UCSD-AML1 (cell line): ENCODE results near the gene GSTM3.

Experiments used
- DNase-seq: peaks from one replicate; lab custom pipeline; 2025; ENCODE audit not compliant: unreplicated experiment; lab: John Stamatoyannopoulos, UW

The GSTM3 gene

DNA sequence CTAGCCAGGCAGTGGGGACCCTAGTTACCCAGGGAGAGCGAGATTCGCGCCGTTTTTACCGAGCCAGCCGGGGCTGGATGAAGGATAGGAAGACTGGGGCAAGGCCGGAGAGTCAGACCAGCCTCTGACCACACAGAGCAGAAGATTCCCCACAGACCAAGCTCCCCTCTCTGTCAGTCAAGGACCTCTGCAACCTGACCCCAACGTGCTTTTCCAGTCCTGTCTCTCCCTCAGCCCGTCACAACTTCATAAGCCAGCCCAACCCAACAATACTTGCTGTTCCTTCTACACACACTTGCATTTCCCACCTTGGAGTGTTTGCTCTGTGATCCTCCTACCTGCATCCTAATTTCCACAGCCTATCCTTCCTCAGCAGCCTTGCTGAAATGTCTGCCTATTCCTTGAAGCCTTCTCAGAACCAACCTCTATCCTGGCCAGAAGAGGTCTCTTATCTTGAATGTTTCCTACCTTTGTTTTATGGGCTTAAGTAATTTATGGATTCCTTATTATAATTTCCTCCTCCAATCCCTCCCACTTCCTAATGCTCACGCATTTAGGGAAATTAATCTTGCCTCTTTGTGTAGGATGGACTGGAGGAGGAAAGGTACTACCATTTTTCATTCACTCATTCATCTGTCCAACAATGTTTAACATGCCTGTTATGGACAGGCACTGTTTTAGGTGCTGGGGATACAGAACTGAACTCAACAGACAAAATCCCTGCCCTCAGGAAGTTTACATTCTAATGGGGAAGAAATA lies at the start of gene GSTM3:
Gene GSTM3, minus strand, starts transcription at position 424 of the 759 bp plus-strand sequence. CDS start 751 bp downstream, outside the sequence.
- DNase-seq: no peak

DNA sequence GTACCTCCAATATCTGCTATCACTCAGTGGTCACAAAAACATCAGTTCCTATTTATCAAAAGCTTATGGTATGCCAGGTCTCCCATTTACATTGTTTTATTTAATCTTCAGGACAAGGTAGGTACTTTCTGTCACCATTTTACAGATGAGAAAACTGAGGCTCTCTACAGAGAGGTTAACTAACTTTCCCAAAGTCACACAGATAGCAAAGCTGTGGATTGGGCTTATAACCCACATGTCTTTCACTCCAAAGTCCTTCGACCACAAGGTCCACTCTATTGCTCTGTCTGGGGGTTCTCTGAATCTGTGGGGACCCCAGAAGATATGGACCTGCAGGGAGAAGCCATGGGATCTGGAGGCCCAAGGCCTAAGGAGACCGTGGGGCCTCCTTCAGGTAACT lies 49.5 kb upstream of the GSTM3 start:
- no peak for DNase-seq

DNA sequence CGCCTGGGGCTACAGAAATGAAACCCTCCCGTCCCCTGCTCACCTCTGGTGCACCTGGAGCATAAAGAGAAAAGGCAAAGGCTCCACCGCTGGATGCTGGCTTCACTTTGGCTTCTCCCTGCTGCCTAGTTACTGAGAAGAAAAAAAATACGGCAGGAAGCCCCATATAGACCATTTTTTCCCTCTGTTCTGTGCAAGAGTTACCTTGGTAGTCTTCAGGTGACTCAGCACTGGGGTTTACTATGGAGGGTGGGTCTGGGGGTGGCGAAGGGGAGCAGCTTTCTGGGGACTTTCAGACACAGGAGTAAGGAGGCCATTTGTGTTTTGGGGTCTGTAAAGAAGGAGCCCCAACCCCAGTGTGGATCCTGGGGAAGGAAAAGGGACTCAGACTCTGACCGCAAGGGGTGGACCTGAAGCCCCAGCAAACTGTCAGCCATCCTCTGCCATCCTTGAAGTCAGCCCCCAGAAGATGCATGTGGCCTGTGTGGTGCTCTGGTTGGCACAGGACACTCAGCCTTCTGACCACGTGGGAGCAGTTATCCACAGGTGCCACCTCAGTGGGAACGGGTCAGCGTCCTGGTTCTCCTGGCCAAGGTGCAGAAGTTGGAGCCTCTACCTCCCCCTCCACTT lies 48.8 kb upstream of the GSTM3 start:
- DNase-seq: no peak

- DNase-seq: peak; percentile 52
Measured at GRCh38 chr1:109788695-109789521, 48.1 kb upstream of the GSTM3 start.

DNA sequence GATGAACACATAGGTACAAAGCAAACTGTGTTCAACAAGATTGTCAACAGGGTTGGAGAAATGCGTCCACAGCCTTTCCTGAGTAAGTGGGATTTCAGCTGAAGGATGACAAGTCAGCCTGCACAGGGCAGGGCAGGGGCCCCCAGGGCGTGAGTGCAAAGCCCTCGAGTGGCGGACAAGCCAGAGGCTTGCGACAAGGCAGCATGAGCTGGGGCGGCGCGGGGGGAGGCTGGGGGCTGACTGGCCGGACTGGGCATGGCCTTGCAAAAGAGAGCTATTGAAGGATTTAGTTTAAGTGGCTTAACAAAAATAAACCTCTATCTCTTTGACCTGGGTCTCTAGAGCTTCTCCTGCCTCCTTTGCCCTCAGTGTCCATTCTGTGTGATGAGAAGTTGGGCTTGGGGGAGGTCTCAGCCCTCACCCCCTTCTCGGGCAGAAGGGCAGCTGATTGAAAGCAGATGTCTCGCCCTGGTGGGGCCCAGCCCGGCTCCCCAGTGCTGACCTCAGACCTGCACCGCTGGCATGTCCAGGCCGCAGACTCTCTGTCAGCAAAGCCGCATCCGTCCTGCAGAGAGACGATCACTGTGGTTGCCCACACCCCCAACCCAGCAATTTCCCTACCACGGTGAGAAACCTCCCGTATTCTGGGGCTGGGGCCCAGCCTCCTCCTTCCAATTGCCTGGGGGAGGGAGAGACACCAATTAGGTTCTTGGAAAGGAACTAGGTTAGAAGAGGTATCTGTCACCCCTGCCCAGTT lies 47.2 kb upstream of the GSTM3 start:
- peak; percentile 49 for DNase-seq

- DNase-seq: no peak
Measured at GRCh38 chr1:109787211-109787844, 46.5 kb upstream of the GSTM3 start.

GRCh38 chr1:109786531-109787021 lies 45.7 kb upstream of the GSTM3 start:
- no peak for DNase-seq

DNA sequence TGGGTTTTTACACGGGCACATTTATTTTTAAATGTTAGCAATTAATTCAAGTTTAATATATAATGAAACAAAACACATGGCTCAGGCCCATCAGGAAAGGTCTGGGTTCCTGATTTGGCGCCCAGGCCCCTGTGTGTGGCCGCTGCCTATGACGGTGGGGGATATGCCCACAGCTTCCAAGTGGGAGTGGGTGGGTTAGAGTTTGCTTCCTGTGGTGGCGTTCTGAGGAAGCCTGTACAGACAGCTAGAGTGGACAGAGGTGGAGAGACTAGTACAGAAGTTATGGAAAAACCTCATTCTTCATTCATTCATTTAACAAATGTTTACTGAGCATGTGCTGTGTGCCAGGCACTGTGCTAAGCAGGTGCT lies 45.3 kb upstream of the GSTM3 start:
- DNase-seq: no peak

DNA sequence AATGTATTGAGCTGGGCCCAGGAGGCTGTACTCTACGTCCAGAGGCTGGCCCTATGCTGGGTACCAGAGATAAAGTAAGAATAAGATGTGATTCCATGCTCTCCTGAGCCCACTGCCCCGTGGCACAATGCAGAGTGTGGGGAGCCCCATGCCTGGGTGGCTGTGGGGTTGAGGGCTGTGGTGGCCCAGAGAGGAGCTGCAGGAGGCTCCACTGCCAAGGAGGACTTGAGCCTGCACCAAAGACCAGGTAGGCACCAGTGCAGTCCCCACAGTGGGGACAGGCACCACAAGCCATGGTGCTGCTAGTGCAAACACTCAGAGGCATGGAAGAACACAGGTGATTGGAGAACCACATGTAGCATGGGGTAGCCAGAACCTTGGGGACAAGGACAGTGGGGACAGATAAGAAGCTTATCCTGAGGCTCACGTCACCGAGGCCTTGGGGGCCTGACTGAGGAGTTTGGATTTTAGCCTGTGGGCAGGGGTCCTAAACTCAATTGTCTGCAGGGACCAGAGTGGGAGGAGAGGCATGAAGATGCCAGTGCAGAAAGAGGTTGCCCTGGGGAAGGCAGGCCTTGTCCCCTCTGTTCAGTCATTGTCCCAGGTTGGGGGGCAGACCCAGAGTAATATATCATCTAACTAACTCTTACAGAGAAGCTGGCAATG lies 44.7 kb upstream of the GSTM3 start:
- no peak for DNase-seq

- DNase-seq: no peak
Measured at GRCh38 chr1:109784551-109785252, 43.9 kb upstream of the GSTM3 start.

DNA sequence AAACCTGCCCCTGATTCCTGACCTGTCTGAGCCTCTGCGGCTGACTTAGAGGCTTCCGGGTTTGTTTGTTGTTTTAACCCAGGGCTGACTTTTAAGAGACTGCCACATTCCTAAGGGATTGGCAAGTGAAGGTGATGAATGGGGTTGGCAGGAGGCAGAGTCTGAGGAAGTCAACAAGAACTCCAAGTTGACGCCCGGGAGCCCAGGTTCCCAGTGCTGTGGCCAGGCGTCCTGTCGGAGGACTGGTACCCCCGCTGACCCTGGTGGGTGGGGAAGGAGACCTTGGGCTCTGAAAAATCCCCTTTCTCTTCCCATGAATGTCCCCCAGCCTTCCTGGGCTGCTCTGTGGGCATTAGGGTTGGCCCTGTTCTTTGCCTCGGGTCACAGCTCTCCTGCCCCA lies 42.6 kb upstream of the GSTM3 start:
- DNase-seq: no peak

DNA sequence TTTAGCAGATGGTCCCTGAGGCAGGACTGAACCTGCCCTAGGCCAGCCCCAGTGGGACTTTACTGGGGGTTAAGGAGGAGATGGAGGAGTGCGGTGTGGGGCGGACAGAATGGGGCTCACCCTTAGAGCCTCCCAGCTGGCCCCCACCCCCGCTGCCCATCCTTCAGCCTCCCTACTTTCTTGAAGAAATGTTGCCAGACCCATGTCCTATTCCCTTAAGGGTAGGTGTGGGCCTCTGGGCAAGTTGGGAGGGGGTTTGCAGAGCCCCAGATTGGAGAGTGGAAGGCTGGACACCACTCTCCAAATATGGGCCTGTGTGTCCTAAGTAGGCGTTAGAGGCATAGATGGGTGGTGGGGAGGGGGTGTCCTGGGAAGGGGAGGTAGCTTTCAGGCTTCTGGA lies 42.1 kb upstream of the GSTM3 start:
- DNase-seq: no peak

DNA sequence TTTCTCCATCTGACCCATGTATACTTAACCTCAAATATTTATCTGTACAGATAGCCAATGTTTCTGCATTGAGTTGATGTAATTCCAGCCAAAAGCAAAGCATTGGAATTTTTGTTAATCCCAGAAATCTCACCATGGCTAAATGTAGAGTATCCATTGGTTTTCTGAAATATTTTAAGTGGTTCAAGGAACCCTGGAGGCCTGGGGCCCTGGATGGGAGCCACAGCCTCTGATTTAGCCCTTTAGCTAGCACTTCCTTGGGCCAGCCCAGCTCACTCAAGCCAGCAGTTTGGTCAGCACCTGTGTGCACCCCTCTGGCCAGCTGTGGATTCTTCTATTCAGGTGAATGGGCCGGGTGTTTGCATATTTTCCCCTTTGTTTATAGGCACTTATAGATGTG lies 41.7 kb upstream of the GSTM3 start:
- DNase-seq: no peak

DNA sequence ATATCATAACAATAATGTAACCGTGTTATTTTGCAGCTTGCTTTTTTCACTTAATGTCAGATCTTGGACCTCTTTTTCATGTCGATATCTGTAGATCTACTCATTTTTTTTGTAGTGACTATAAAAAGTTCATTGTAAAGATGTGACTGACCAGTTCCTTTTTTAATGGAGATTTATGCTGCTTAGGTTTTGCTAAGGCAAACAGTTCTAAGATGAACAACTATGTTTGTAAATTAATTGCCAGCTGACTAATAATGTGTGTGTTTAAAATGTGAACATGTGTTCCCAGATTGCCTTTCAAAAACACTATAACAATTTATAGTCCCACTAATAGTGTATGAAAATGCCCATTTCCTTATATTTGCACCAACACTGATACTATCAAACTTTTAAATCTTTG lies 41.0 kb upstream of the GSTM3 start:
- no peak for DNase-seq

DNA sequence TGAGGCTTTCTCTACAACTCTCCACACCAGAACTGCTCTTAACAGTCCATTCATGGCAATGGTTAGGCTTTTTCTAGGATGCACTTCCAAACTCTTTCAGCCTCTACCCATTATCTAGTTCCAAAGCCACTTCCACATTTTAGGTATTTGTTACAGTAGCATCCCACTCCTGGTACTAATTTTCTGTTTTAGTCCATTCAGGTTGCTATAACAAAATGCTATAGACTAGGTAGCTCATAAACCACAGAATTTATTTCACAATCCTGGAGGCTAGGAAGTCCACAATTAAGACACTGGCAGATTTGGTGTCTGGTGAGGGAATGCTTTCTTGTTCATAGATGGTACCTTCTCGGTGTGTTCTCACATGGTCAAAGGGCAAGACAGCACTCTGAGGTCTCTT lies 40.1 kb upstream of the GSTM3 start:
- no peak for DNase-seq

GRCh38 chr1:109777980-109778625 lies 37.3 kb upstream of the GSTM3 start:
- DNase-seq: no peak

GRCh38 chr1:109777436-109777835 lies 36.6 kb upstream of the GSTM3 start:
- DNase-seq: no peak

- DNase-seq: peak; percentile 76
Measured at GRCh38 chr1:109776911-109777310, 36.1 kb upstream of the GSTM3 start.
